ENCODE results near the gene TM9SF4. TPM values are rescaled to one million over a fixed set of nuclear protein-coding genes. Genes with fewer than 3 reads are reported as not detected.

TM9SF4 gene
- total RNA-seq (10 to 100 TPM; 31.4 to 42.5 (median 35.0) TPM), polyA plus RNA-seq (20.2 TPM)
- long read RNA-seq, donor 1, transcript TM9SF4-202 (18 exons, 3,978 nt), result major isoform, 60 of 109 reads
- long read RNA-seq, donor 1, partial matches to known transcripts, result 12 of 109 reads
- long read RNA-seq, donor 1, other reads (novel, unspliced or antisense), result 36 of 109 reads
- long read RNA-seq, donor 2, full-length matches to known transcripts, result 17 of 34 reads
- long read RNA-seq, donor 2, partial matches to known transcripts, result 5 of 34 reads
- long read RNA-seq, donor 2, other reads (novel, unspliced or antisense), result 12 of 34 reads
- long read RNA-seq, donor 3, transcript TM9SF4-202 (18 exons, 3,978 nt), result major isoform, 131 of 203 reads
- long read RNA-seq, donor 3, partial matches to known transcripts, result 24 of 203 reads
- long read RNA-seq, donor 3, other reads (novel, unspliced or antisense), result 46 of 203 reads
- long read RNA-seq, donor 4, transcript TM9SF4-202 (18 exons, 3,978 nt), result major isoform, 22 of 36 reads
- long read RNA-seq, donor 4, partial matches to known transcripts, result 4 of 36 reads
- long read RNA-seq, donor 4, other reads (novel, unspliced or antisense), result 9 of 36 reads

- peak within 1 kb of the TSS; percentile 97 for H3K27ac ChIP-seq (ENCODE audit: low read length)
- under 1% methylated on average over 38 of the region's 38 CpGs for WGBS
- no peaks in the 10 kb centered on the region for H3K9me3 ChIP-seq (ENCODE audit: control insufficient read depth, low read length)
- H3K4me1 ChIP-seq (ENCODE audit: control insufficient read depth, insufficient read depth, low read length), result peaks cover 10% of the 10 kb centered on the region
- intact Hi-C loops (cut with DNase I), result no loop called here
- peak; percentile 88 to 95 (median 94) for DNase-seq
- H3K4me3 ChIP-seq (ENCODE audit: low read length), result peak within 1 kb of the TSS; percentile 69
- peak; percentile 94 for ATAC-seq
- H3K27me3 ChIP-seq (ENCODE audit: control insufficient read depth, insufficient read depth), result no peaks in the 10 kb centered on the region
Measured at GRCh38 chr20:32109392-32110172, at the start of gene TM9SF4. Gene TM9SF4 (plus strand): TSS chr20:32109714. CDS start chr20:32109741, 27 bp downstream.

- intact Hi-C loops (cut with DNase I), result no loop called here
- Histone ChIP-seq H3K4me1 (ENCODE audit: control insufficient read depth, insufficient read depth, low read length) (no peaks in the 10 kb centered on the region), H3K27me3 (ENCODE audit: control insufficient read depth, insufficient read depth) (no peaks in the 10 kb centered on the region), H3K27ac (ENCODE audit: low read length) (no peak overlapping the region), H3K4me3 (ENCODE audit: low read length) (no peak overlapping the region), H3K9me3 (ENCODE audit: control insufficient read depth, low read length) (no peaks in the 10 kb centered on the region)
- DNase-seq (peak in 2 of 3 donors; percentile 78 to 80), ATAC-seq (peak; percentile 68 to 69)
- 50% methylated on average over 4 of the region's 4 CpGs for WGBS
Measured at GRCh38 chr20:32062776-32063170, 46.7 kb upstream of the TM9SF4 start.

- no peaks in the 10 kb centered on the region for H3K9me3 ChIP-seq (ENCODE audit: control insufficient read depth, low read length)
- no peaks in the 10 kb centered on the region for H3K4me1 ChIP-seq (ENCODE audit: control insufficient read depth, insufficient read depth, low read length)
- intact Hi-C loops (cut with DNase I), result no loop called here
- no peak overlapping the region for H3K27ac ChIP-seq (ENCODE audit: low read length)
- no peak overlapping the region for H3K4me3 ChIP-seq (ENCODE audit: low read length)
- DNase-seq (no peak), ATAC-seq (no peak)
- WGBS, result 56% methylated on average over 4 of the region's 4 CpGs
- no peaks in the 10 kb centered on the region for H3K27me3 ChIP-seq (ENCODE audit: control insufficient read depth, insufficient read depth)
Measured at GRCh38 chr20:32063695-32064094, 45.8 kb upstream of the TM9SF4 start.

GRCh38 chr20:32064667-32065066 lies 44.8 kb upstream of the TM9SF4 start:
- DNase-seq, result no peak
- Histone ChIP-seq H3K9me3 (ENCODE audit: control insufficient read depth, low read length) (no peaks in the 10 kb centered on the region), H3K4me3 (ENCODE audit: low read length) (no peak overlapping the region), H3K4me1 (ENCODE audit: control insufficient read depth, insufficient read depth, low read length) (no peaks in the 10 kb centered on the region), H3K27ac (ENCODE audit: low read length) (no peak overlapping the region), H3K27me3 (ENCODE audit: control insufficient read depth, insufficient read depth) (no peaks in the 10 kb centered on the region)
- no peak for ATAC-seq
- intact Hi-C loops (cut with DNase I), result no loop called here
- WGBS, result 71% methylated on average over 7 of the region's 7 CpGs

DNA sequence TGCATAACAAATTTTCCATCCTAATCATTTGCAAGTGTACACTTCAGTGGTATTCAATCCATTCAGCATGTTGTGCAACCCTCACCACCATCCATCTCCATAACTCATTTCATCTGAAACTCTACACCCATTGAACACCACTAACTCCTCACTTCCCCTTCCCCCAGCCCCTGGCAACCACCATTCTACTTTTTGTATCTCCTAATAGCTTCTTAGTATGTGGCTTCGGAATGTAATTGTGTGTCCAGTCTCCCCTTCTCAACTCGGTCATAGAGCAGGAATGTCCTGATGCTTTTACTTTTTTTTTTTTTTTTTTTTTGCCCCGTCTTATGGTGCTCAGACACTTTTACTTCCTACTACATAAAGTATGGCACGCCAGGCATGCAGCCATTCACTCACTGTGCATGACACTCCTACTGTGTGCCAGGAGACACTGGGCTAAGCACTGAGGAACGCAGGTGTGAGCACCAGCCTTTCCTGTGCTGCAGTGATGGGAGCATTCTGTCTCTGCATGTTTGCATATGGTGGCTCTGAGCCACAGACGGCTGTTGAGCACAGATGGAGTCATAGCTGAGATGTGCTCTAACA lies 42.2 kb upstream of the TM9SF4 start:
- no peak for DNase-seq
- WGBS, result 57% methylated on average over 6 of the region's 6 CpGs
- Histone ChIP-seq H3K4me3 (ENCODE audit: low read length) (no peak overlapping the region), H3K4me1 (ENCODE audit: control insufficient read depth, insufficient read depth, low read length) (no peaks in the 10 kb centered on the region), H3K27me3 (ENCODE audit: control insufficient read depth, insufficient read depth) (no peaks in the 10 kb centered on the region), H3K9me3 (ENCODE audit: control insufficient read depth, low read length) (no peaks in the 10 kb centered on the region), H3K27ac (ENCODE audit: low read length) (no peak overlapping the region)
- no peak for ATAC-seq
- intact Hi-C loops (cut with DNase I), result no loop called here

DNA sequence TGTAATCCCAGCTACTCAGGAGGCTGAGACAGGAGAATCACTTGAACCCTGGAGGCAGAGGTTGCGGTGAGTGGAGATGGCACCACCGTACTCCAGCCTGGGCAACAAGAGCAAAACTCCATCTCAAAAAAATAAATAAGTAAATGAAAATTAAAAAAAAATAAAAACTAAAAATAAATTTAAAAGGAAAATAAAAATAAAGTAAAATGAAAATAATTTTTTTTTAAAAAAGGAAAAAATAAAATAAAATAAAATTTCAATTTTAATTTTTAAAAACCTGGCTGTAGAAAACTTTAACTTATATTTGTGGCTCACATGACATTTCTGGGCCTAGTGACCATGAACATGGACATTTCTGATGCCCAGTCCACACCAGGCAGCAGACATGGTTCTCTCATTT lies 41.3 kb upstream of the TM9SF4 start:
- Histone ChIP-seq H3K27ac (ENCODE audit: low read length) (no peak overlapping the region), H3K27me3 (ENCODE audit: control insufficient read depth, insufficient read depth) (no peaks in the 10 kb centered on the region), H3K9me3 (ENCODE audit: control insufficient read depth, low read length) (no peaks in the 10 kb centered on the region), H3K4me1 (ENCODE audit: control insufficient read depth, insufficient read depth, low read length) (no peaks in the 10 kb centered on the region), H3K4me3 (ENCODE audit: low read length) (no peak overlapping the region)
- DNase-seq (no peak), ATAC-seq (no peak)
- intact Hi-C loops (cut with DNase I), result no loop called here
- 99% methylated on average over 2 of the region's 2 CpGs for WGBS

GRCh38 chr20:32069711-32070110 lies 39.8 kb upstream of the TM9SF4 start:
- intact Hi-C loops (cut with DNase I), result no loop called here
- H3K4me3 ChIP-seq (ENCODE audit: low read length), result no peak overlapping the region
- H3K4me1 ChIP-seq (ENCODE audit: control insufficient read depth, insufficient read depth, low read length), result no peaks in the 10 kb centered on the region
- no peak overlapping the region for H3K27ac ChIP-seq (ENCODE audit: low read length)
- no peaks in the 10 kb centered on the region for H3K9me3 ChIP-seq (ENCODE audit: control insufficient read depth, low read length)
- ATAC-seq, result no peak
- no peak for DNase-seq
- H3K27me3 ChIP-seq (ENCODE audit: control insufficient read depth, insufficient read depth), result no peaks in the 10 kb centered on the region

DNA sequence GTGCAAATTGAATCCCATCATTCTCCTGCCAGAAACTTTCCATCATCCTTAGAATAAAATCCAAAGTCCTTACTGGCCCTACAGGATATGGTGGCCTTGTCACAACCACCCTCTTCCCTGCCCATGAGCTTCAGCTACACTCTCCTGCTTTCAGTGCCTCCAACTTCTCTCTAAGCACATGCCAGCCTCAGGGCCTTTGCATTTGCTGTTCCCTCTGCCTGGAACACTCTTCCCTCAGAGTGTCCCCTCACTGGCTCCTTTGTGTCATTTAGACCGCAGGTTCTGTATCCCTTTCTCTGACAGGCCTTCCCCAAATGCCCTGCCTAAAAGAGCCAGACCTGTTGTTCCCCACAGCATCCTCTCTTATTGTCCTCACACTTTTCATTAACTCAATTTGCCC lies 39.2 kb upstream of the TM9SF4 start:
- no peak for DNase-seq
- WGBS, result 80% methylated on average over 1 of the region's 1 CpG

GRCh38 chr20:32070690-32071213 lies 38.8 kb upstream of the TM9SF4 start:
- intact Hi-C loops (cut with DNase I), result no loop called here
- Histone ChIP-seq H3K4me1 (ENCODE audit: control insufficient read depth, insufficient read depth, low read length) (no peaks in the 10 kb centered on the region), H3K9me3 (ENCODE audit: control insufficient read depth, low read length) (no peaks in the 10 kb centered on the region), H3K27ac (ENCODE audit: low read length) (no peak overlapping the region), H3K4me3 (ENCODE audit: low read length) (no peak overlapping the region), H3K27me3 (ENCODE audit: control insufficient read depth, insufficient read depth) (no peaks in the 10 kb centered on the region)
- 36% methylated on average over 4 of the region's 4 CpGs for WGBS
- no peak for ATAC-seq
- no peak for DNase-seq

More for the DNA sequence above, 39.2 kb upstream of the TM9SF4 start:
- no peak for ATAC-seq
- intact Hi-C loops (cut with DNase I), result no loop called here
- no peak overlapping the region for H3K27ac ChIP-seq (ENCODE audit: low read length)
- H3K9me3 ChIP-seq (ENCODE audit: control insufficient read depth, low read length), result no peaks in the 10 kb centered on the region
- no peaks in the 10 kb centered on the region for H3K27me3 ChIP-seq (ENCODE audit: control insufficient read depth, insufficient read depth)
- H3K4me1 ChIP-seq (ENCODE audit: control insufficient read depth, insufficient read depth, low read length), result no peaks in the 10 kb centered on the region
- no peak overlapping the region for H3K4me3 ChIP-seq (ENCODE audit: low read length)

GRCh38 chr20:32071395-32072167 lies 37.9 kb upstream of the TM9SF4 start:
- intact Hi-C loops (cut with DNase I), result no loop called here

More at GRCh38 chr20:32071395-32072167, 37.9 kb upstream of the TM9SF4 start:
- no peaks in the 10 kb centered on the region for H3K4me1 ChIP-seq (ENCODE audit: control insufficient read depth, insufficient read depth, low read length)
- ATAC-seq, result no peak
- no peak overlapping the region for H3K27ac ChIP-seq (ENCODE audit: low read length)
- DNase-seq, result no peak
- WGBS, result 76% methylated on average over 17 of the region's 17 CpGs
- no peaks in the 10 kb centered on the region for H3K27me3 ChIP-seq (ENCODE audit: control insufficient read depth, insufficient read depth)
- no peaks in the 10 kb centered on the region for H3K9me3 ChIP-seq (ENCODE audit: control insufficient read depth, low read length)
- no peak overlapping the region for H3K4me3 ChIP-seq (ENCODE audit: low read length)

Data from right cardiac atrium (tissue), 5 donors.